ENCODE results near the gene STEAP1B.

GRCh38 chr7:22476824-22477223, 23.2 kb downstream of the STEAP1B start:
- TF ChIP-seq CTCF (IDR thresholded peaks at IDR 0.05) (no peak), EP300 (IDR thresholded peaks at IDR 0.05) (no peak), POLR2A (IDR thresholded peaks at IDR 0.05; ENCODE audit: low read depth) (no peak), POLR2AphosphoS5 (IDR thresholded peaks at IDR 0.05) (no peak)

All from esophagus muscularis mucosa (tissue), 4 donors.